HG03135 (cell line): ENCODE data around the gene LARGE1.

ENCODE experiments used
- ATAC-seq: cut with Tn5 transposase; IDR thresholded peaks from one replicate; pipeline ENCODE4 v1.9.1; 2021; ENCODE audit warnings: mild to moderate bottlenecking, moderate library complexity; ENCODE audit not compliant: unreplicated experiment

The LARGE1 gene

DNA sequence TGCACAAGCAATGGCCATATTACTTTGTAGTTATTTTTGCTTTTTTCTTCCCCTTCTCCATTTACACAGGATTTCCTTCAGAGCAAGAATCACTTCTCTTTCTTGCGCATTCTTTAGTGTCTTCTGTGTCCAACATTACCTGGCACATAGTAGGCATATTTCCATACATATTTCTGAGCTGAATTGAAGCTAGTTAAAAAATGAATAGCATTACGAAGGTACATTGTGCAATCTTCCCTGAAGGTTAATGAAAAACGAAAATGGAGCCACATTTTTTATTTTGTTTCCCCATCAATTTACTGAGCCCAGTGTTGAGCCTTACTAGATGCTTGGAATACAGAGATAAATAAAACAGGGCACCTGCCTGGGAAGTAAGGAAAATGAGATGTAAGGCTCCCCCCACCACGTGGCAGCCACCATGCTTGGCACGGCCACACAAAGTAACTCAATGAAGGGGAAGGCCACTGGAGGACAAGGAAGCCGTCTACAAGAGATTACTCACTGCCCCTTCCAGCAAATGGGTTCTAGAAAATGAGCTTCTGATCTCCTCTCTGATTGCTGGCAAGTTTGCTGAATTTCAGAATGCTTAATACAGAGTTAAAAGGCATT is 381.9 kb downstream of the LARGE1 start:
- ATAC-seq: no peak

DNA sequence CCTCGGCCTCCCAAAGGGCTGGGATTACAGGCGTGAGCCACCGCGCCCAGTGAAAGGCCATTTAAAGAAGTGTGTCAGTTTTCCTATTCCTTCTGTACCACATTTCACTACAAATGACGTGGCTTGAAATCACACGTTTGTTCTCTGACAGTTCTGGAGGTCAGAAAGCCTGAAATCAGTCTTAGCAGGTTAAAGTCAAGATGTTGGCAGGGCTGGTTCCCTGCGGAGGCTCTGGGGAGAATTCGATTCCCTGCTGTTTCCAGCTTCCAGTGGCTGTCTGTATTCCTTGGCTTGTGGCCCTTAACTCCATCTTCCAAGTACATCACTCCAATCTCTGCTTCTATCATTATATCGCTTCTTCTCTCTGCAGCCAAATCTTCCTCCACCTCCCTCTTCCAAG is 383.2 kb downstream of the LARGE1 start:
- ATAC-seq: no peak

DNA sequence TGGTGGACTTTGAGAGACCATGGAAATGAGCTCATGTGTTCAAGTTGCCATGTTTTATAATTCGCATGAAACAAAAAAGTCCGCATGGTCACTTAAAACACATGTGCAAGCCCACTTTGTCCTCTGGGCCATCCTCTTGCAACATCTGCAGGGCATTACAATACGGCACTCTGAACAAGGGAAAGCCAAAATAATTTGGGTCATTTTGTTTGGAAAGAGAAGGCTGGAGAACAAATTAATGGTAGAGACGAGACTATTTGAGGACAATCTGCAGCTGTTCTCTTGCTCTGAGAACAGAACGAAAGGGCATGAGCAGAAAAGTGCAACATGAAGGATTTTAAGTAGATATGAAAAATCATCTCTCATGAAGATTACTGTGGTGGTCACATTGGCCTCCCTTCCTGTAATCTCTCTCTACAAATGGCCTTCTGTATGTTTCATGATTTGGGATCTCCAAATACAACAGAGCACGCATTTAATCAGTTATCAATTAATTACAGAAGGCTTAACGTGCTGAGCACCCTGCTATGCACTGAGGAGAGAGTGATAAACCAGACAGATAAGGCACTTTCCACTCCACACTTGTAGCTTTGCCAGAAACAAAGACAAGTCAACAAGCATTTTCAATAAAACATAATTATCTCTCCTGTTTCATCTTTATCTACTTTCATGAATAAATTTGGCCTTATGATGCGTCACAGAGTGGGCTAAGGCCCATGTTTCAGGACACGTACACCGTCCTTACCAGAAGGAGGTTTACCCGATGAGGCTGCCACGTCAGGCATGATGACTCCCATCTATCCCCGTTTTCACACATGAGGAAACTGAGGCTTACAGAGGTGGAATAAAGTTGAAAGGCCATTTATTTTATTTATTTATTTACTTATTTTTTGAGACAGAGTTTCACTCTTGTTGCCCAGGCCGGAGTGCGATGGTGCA is 384.1 kb downstream of the LARGE1 start:
- ATAC-seq: no peak

DNA sequence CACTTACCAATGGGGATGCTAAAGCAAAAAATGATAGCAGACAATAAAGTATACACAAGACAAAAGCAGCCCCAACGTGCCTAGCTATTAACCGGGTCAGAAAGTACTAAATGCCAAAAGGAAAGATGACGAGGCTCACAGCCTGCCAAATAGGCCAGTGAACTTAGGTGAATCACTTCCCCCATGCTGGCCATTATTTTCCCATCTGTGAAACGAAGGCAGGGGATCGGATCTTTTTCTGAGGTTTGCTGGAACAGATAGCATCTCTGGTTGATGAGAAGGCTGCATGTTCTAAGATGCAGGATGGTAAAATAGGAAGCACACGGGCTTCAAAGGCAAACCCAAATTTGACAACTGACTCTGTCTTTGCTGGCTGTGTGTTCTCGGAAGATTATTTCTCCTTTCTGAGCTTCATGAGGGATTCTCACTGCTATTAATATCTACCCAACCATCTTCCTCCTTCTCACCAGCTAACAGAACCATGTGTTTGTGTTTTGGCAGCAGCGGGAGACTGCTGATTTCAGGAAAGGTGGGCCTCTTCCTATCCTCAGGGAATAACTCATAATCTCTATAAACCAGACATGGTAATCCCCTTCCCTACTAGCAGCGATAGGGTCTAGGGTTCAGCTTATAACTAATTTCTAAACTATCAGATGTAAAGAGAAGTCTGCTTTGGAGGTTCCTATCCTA is 390.7 kb downstream of the LARGE1 start:
- no peak for ATAC-seq

DNA sequence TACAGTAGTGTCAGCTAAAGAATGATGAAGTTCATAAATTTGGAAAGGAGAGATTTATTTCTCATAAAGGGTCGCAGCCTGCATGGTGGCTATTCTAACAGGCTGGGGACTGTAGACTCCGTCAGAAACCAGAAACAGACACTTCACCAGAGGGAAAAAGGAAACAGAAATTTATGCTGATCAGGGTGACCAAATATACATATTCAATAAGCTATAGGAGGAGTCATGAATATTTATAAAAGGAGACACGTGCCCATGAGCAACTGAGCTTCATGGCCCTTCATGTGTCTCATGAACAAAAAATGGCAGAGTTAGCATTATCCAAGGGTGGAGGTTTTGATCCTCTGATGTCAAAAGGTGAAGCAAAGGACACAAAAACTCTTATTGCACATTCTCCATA is 392.1 kb downstream of the LARGE1 start:
- no peak for ATAC-seq

DNA sequence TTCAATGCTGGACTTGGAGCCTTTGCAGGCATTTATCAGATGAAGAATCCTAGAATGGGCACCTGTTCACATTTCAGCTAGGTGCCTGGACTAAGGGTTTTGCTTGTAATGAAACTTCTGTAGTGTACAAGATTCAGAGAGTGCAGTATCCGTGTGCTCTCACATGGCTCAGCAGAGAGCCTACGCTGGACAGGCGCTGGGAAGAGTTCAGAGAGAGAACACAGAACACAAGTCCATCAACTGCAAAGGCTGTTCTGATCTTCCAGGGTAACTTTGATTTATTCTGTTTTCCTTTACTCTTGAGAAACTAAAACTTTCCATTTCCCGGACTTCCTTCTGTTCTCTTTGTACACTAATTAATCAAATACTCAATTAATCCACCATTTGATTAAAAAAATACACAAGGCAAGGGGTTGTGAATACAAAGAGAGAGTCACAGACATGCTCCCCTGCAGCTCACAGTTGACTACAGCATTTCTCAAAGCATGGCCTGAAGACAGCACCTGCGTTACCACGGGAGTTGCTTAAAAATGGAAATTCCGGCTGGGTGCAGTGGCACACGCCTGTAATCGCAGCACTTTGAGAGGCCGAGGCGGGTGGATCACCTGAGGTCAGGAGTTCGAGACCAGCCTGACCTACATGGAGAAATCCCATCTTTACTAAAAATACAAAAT is 393.7 kb downstream of the LARGE1 start:
- ATAC-seq: no peak

DNA sequence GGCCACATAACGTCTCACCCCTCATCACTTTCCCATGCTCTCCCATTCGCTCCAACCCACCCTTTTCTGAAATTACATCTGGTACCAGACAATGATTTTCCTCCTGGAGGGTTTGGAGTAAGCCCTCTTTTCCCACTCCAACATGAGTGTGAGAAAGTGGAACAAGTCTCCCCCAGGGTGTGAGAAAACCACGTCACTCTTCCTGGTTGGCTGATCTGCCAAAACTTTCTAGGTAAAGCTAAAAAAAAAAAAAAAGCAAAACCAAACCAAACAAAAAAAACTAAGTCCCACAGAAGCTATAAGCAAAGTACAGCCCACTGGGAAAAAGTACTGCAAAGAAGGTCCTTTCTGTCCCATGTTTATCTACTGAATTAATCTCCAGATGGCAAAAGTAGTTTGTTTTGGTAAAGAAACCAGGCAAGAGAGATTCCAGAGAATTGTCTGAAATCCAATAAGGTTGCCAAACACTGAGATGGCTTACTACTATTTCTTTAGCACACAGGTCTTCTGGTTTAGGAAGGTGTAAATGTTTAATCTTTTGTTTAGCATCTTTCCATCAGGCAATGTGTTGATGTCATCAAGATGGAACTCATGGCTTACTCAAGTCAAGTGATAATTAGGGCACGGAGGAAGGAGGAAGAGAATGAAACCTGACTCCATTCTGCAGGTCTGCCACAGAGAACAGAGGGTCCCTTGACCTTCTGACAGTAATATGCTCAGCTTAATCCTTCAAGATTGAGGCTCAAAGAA is 395.6 kb downstream of the LARGE1 start:
- no peak for ATAC-seq

DNA sequence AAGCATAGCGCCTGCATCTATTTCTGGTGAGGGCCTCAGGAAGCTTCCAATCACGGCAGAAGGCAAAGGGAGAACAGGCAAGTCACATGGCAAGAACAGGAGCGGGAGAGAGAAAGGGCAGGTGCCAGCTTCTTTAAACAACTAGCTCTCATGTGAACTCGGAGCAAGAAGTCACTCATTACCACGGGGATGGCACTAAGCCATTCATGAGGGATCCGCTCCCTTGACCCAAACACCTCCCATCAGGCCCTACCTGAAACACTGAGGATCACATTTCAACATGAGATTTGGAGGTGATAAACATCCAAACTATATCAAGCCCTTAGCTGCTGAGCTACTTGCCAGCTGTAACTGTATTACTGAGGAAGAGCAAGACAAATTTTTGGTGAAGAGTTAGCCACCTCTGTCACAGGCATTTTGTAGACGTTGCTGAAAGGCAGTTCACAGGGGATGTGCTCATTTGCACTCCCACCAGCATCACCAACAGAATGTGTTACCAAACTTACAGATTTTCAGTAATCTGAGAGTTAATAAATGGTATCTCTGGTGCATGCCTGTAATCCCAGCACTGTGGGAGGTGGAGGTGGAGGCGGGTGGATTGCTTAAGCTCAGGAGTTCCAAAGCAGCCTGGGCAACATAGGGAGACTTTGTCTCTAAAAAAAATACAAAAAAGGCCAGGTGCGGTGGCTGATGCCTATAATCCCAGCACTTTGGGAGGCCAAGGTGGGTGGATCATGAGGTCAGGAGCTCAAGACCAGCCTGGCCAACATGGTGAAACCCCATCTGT is 398.2 kb downstream of the LARGE1 start:
- ATAC-seq: no peak

DNA sequence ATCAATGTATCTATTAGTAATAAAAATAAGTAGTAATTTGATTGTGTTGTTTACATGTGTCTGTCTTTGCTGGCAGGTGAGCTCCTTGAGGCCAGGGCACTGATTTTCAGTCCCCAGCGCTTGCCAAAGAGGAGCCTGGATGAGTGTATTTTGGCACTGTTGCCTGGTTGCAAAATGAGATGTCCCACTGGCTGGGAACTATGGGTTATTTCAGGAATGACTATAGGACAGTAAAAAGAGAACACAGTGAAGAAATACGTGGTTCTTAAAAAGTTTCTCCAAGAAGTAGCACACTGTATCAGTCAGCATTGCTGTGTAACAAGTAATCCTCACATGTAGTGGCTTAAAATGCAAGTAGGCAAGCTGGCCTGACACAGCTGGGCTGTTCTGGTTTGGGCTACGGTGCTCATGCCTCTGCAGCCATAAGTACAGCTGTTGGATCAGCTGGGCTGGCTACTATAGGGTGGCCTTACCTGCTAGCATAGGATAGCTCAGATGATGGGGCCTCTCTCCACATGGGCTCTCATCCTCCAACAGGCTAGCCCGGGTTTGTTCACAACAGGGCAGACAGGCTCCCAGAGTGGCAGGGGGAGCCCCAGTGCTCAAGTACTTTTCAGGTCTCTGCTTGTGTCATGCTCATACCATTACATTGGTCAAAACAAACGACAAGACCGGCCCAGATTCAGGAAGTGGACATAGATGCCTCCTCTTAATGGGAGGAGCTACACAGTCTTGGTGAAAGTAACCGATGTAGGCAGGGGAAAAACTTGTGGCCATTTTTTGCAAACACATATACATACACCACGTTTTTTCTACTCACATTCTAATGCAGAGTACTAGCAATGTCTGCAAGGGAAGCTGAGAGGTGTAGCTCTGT is 399.1 kb downstream of the LARGE1 start:
- no peak for ATAC-seq

DNA sequence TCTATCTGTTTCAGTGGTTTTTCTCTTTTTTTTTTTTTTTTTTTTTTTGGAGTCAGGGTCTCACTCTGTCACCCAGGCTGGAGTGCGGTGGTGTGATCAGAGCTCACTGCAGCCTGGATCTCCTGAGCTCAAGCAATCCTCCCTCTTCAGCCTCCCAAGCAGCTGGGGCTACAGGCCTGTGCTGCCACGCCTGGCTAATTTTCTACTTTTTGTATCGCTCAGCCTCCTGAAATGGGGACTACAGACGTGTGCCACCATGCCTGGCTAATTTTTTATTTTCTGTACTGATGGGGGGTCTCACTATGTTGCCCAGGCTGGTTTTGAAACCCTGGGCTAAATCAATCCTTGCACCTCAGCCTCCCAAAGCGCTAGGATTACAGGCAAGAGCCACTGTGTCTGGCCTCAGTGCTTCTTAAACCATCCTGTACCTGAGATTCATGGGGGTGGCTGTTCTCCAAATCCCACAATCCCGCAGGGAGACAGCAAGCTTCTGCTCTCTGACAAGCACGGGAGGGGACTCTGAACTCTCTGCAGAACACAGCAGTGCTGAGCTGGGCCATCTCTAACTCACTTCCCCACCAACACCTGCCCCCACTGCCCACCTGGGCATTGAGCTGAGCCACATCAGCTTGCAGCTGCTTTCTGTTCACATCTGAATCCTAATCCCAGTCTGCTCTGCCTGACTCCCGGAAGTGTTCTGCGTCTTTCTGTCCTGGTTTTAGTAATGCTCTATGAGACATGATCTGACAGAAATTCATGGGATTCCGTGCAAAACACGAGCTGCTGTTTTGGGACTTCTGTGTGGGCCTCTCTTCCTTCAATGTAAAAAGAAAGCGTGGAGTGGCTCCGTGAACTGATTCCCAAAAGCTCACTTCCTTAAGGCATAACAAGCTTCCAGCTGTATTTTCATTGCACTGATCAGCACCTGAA is 400.0 kb downstream of the LARGE1 start:
- no peak for ATAC-seq

DNA sequence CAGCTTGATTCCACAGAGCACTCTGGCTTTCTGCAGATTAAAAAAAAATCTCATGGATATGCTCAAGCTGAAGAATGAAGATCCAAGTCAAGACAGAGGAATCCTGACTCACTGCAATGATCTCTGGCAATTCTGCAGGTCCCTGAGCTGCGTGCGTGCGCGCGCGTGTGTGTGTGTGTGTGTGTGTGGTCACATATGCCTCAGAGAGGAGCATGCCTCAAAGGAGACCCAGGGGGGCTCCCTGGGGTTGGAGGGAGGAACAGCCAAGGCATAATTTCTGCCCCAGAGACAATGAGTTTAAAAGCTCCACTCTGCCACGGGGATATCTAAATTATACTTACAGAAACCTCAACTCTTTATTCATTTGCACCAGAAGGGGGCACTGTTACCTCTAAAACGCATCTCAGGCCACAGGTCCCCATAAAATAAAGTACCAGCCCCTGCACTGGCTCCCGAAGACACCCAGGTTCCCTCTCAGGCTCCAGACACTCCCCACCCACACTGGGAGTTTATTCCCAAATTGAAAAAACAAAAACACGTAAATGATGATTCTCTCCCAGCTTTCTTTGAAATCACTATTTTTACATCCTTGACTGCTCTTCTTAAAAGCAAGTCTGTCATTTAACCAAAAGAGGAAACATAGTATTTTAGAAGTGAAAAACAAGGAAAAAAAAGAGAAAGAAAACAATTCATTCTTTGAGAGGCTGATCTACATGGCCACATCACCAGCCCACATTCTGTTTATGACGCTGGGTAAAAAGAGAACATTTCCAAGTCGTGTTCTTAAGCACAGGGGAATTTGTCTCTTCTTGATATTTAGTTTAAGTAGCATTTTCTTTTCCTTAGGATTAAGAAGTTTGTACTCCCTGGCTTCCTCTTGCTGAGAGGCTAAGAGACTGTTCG is 401.0 kb downstream of the LARGE1 start:
- ATAC-seq: no peak

DNA sequence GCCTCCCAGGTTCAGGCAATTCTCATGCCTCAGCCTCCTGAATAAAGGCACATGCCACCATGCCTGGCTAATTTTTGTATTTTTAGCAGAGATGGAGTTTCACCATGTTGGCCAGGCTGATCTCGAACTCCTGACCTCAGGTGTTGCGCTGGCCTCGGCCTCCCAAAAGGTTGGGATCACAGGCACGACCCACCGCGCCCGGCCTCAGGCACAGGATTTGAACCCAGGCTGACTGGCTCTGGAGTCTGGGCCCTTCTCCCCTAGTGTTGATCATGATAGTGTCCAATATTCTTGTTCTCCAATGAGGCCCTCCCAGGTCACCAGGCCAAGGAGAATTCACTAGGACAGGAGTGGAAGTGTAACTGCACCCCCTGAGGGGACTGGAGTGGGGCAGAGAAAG is 401.9 kb downstream of the LARGE1 start:
- no peak for ATAC-seq

DNA sequence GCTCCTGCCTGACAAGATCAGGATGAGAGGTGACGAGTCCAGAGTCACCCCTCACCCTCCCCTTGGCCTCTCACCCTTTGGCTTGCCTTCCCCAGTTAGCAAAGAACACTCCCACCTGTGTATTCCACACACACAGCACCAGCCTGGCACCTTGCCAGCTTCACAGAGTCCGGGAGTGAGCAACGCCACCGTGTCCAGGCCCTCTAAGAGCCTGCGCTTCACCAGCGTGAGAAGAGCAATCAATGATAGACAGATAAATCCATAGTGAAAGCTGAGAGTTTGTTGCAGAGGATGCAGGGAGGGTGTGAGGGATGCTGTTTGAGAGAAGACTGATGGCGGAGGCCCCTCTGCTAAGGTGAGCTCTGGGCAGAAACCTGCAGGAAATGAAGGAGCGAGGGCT is 404.5 kb downstream of the LARGE1 start:
- ATAC-seq: no peak

DNA sequence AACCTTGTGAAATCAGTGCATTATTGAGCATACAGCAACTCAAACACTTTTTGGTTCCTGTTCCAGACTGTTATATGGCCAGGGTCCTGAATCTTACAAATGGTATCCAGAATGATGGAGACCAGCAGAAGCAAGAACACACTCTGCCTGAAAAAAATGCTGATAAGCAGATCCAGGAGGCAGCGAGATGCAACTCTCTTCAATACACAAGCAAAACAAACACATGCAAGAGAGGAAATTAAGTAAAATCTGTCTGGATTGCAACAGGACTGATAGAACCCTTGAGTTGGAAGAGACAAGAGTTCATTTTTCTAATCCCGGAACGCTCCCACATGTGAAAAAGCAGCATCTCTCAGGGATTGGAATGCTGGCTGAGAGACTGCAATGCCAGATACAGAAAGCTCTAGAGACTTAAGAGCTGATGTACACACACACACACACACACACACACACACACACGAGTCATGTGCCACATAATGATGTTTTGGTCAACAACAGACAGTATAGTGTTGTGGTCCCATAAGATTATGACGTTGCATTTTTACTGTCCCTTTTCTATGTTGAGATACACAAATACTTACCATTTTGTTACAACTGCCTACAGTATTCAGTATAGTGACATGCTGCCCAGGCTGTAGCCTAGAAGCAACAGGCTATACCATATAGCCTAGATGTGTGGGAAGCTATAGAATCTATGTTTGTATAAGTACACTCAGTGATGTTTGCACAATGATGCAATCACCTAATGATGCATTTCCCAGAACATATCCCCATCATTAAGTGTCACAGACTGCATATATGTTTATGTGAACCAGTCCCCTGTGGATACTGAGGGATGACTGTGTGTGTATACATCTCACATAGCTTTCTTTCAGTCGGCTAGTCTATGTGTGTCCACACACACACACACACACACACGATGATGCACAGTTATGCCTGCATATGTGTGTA is 406.6 kb downstream of the LARGE1 start:
- ATAC-seq: no peak

DNA sequence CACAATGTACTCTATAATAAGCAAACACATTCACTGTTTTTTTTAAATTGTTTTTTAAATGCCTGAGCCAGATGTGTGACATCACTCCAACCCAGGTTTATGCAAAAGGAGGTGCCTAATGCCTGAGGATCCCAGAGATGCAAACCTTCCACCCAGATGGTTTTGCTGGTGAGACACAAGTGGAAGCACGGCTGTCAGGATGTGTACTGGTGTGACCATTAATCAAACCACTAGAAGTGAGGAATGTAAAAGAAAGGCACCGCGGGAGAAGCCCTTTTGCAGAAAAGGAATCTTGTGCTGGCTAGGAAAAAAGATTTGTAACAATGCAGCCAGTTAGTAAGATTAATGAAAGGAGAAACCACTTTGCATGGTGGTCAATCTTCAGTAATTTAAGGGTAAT is 407.4 kb downstream of the LARGE1 start:
- ATAC-seq: no peak
